HL-60 (cell line): ENCODE data around the gene MYO7A.

ENCODE experiments used
- GABPA ChIP-seq: IDR thresholded peaks from 2 replicates; pipeline ENCODE4 v1.6.1; 2012; ENCODE audit warnings: low read depth
- POLR2AphosphoS5 ChIP-seq: IDR thresholded peaks from 2 replicates; pipeline ENCODE4 v1.6.1; 2012; ENCODE audit warnings: low read depth
- SPI1 ChIP-seq: IDR thresholded peaks from 2 replicates; pipeline ENCODE4 v1.6.1; 2012; ENCODE audit warnings: low read depth, mild to moderate bottlenecking, borderline replicate concordance
- TF ChIP-seq, protein P1 (sequence below): IDR thresholded peaks from one replicate; pipeline ENCODE4 v1.5.1; 2011; ENCODE audit warnings: low read length, control low read depth, inconsistent platforms; ENCODE audit not compliant: insufficient read depth
- TF ChIP-seq, protein P2 (sequence below): IDR thresholded peaks from 2 replicates; pipeline ENCODE4 v1.6.1; 2012; ENCODE audit warnings: low read depth; ENCODE audit not compliant: insufficient replicate concordance

- TF ChIP-seq, protein P1, sequence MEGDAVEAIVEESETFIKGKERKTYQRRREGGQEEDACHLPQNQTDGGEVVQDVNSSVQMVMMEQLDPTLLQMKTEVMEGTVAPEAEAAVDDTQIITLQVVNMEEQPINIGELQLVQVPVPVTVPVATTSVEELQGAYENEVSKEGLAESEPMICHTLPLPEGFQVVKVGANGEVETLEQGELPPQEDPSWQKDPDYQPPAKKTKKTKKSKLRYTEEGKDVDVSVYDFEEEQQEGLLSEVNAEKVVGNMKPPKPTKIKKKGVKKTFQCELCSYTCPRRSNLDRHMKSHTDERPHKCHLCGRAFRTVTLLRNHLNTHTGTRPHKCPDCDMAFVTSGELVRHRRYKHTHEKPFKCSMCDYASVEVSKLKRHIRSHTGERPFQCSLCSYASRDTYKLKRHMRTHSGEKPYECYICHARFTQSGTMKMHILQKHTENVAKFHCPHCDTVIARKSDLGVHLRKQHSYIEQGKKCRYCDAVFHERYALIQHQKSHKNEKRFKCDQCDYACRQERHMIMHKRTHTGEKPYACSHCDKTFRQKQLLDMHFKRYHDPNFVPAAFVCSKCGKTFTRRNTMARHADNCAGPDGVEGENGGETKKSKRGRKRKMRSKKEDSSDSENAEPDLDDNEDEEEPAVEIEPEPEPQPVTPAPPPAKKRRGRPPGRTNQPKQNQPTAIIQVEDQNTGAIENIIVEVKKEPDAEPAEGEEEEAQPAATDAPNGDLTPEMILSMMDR: no peak
- TF ChIP-seq POLR2AphosphoS5 (no peak), SPI1 (no peak), GABPA (no peak)
- TF ChIP-seq, protein P2, sequence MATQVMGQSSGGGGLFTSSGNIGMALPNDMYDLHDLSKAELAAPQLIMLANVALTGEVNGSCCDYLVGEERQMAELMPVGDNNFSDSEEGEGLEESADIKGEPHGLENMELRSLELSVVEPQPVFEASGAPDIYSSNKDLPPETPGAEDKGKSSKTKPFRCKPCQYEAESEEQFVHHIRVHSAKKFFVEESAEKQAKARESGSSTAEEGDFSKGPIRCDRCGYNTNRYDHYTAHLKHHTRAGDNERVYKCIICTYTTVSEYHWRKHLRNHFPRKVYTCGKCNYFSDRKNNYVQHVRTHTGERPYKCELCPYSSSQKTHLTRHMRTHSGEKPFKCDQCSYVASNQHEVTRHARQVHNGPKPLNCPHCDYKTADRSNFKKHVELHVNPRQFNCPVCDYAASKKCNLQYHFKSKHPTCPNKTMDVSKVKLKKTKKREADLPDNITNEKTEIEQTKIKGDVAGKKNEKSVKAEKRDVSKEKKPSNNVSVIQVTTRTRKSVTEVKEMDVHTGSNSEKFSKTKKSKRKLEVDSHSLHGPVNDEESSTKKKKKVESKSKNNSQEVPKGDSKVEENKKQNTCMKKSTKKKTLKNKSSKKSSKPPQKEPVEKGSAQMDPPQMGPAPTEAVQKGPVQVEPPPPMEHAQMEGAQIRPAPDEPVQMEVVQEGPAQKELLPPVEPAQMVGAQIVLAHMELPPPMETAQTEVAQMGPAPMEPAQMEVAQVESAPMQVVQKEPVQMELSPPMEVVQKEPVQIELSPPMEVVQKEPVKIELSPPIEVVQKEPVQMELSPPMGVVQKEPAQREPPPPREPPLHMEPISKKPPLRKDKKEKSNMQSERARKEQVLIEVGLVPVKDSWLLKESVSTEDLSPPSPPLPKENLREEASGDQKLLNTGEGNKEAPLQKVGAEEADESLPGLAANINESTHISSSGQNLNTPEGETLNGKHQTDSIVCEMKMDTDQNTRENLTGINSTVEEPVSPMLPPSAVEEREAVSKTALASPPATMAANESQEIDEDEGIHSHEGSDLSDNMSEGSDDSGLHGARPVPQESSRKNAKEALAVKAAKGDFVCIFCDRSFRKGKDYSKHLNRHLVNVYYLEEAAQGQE: no peak
These were observed 30.1 kb downstream of the MYO7A start for GRCh38 chr11:77158041-77158695.
